ENCODE data around the gene ZBTB7C. TPM values are rescaled to one million over a fixed set of nuclear protein-coding genes. Genes with fewer than 3 reads are reported as not detected.

ZBTB7C gene
- total and polyA plus RNA-seq, 2 of the 8 experiments (the other 6 are each of a cell fraction or from before 2014, with no cell fraction given) = 0.15 to 0.45 TPM

DNA sequence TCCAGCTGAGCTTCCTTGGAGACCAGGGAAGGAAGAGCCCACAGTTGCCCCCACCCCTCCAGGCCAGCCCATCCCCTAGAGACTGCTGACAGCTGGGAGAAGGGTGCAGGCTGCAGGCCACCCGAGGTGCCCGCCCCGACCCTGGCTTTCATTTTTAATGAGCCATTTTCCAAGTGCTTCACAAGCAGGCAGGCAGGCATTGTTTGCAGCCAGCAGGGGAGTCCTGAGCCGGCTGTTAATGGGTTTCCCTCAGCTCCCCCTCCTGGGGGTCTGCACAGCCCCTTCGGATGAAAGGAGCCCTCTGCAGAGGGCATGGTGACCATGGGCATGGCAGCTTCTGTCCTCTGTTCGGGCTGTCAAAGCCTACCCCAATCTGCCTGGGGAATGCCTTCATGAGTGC lies 94.5 kb downstream of the ZBTB7C start (continued):
- no peak for TF ChIP-seq CBX8 (IDR thresholded peaks at IDR 0.05; ENCODE audit: borderline replicate concordance, low read depth, low read length)
- TF ChIP-seq KDM5A (IDR thresholded peaks at IDR 0.05; ENCODE audit: low read length) = no peak
- TF ChIP-seq, protein P1, sequence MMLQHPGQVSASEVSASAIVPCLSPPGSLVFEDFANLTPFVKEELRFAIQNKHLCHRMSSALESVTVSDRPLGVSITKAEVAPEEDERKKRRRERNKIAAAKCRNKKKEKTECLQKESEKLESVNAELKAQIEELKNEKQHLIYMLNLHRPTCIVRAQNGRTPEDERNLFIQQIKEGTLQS (IDR thresholded peaks at IDR 0.05; ENCODE audit: insufficient read depth, low read depth, low read length) = no peak
- TF ChIP-seq JUND (IDR thresholded peaks at IDR 0.05; ENCODE audit: low read length) = no peak
